GM13977 (cell line): ENCODE data around the gene CCAR1.
"Not testable (repeated sequence)": the region's sequence is repeated elsewhere in the genome, so short reads cannot be mapped to it uniquely, and the experiment has no call there.

ENCODE experiments used
- DNase-seq: peaks from one replicate; pipeline ENCODE4 v3.0.0; 2012; ENCODE audit warnings: low spot score
- CTCF ChIP-seq: IDR thresholded peaks from 2 replicates; pipeline ENCODE4 v1.5.1; 2012; ENCODE audit warnings: mild to moderate bottlenecking, control low read depth; ENCODE audit not compliant: insufficient read depth; ENCODE audit errors: extremely low read depth, missing control alignments
- in situ Hi-C: fragments of 300-500 bp; cut with MboI; formaldehyde crosslinking; loops from one replicate; pipeline ENCODE4 v1.12.0; 2022; ENCODE audit warnings: low sequenced_read_pairs, low pct_unique_long_range_greater_than_20kb, mixed read lengths, inconsistent platforms; ENCODE audit not compliant: unreplicated experiment

The CCAR1 gene

GRCh38 chr10:68792115-68792514 lies 71.1 kb downstream of the CCAR1 start:
- TF ChIP-seq CTCF, result no peak
- no peak for DNase-seq
- in situ Hi-C loops, result no loop called here

DNA sequence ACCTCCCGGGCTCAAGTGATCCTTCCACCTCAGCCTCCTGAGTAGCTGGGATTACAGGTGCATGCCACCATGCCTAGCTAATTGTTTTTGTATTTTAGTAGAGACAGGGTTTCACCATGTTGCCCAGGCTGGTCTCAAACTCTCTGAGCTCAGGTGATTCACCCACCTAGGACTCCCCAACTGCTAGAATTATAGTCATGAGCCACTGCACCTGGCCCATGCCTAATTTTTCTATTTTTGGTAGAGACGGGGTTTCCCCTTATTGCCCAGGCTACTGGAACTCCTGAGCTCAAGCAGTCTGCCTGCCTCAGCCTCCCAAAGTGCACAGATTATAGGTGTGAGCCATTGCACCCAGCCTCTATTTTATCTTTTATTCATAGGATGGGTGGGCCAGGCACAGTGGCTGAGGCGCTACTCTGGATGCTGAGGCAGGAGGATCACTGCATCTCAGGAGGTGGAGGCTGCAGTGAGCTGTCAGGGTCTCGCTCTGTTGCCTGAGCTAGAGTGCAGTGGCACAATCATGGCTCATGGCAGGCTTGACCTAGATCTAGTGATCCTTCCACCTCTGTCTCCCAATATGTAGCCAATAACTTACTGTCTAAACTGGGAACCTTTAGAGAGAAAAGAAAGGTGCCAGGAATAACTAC lies 75.0 kb downstream of the CCAR1 start:
- in situ Hi-C loops, result no loop called here

GRCh38 chr10:68796605-68797004 lies 75.6 kb downstream of the CCAR1 start:
- in situ Hi-C loops, result no loop called here
- no peak for DNase-seq
- no peak for TF ChIP-seq CTCF

More for the DNA sequence above, 75.0 kb downstream of the CCAR1 start:
- no peak for DNase-seq
- TF ChIP-seq CTCF, result no peak

DNA sequence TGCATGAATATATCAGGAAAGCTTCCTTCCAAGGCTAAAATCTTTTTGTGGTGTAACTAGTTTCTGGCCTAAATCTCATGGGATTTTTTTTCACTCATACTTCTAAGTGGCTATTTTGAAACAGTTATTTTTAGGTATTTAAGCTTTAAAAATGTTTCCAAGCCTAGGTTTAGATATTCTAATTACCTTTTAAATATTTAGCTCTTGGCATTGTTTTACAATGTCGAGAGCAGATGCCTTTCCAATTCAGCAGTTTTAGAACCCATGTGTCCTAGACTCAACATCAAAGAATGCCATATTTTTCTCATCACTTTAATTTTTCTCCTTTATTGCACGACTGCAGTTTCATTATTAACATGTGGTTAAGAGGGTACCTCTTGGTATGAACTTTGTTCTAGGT lies 79.2 kb downstream of the CCAR1 start:
- in situ Hi-C loops, result no loop called here
- no peak for TF ChIP-seq CTCF
- no peak for DNase-seq

DNA sequence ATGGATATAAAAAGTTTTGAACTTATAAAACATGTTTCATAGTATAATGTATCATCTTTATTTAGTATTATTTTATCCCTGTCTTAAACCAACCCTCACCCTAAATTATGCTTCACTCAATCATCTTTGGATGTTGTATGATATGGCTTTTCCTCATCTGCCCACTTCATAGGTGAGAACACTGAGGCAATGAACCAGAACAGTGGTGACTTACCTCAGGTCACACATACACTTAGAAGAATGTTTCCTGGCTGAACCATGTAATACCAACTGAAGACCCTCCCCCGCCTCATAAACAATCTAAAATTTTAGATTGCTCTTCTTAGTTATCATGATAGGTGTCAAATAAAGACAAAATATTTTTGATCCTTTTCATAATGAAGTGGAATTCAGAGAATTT lies 83.7 kb downstream of the CCAR1 start:
- no peak for TF ChIP-seq CTCF
- no peak for DNase-seq

GRCh38 chr10:68810830-68811229 lies 89.8 kb downstream of the CCAR1 start:
- in situ Hi-C loops, DNase-seq: not testable (repeated sequence)

More for the DNA sequence above, 83.7 kb downstream of the CCAR1 start:
- in situ Hi-C loops, result no loop called here

GRCh38 chr10:68811314-68812009 lies 90.4 kb downstream of the CCAR1 start:
- in situ Hi-C loops, result no loop called here
- TF ChIP-seq CTCF, result no peak
- no peak for DNase-seq
